HepG2 (cell line): ENCODE results near the gene ZNF581. TPM values are rescaled to one million over a fixed set of nuclear protein-coding genes. Genes with fewer than 3 reads are reported as not detected.

Experiments used
- ATF7-NPFF ChIP-seq: sonication (generic); formaldehyde crosslinking; IDR thresholded peaks from 2 replicates; pipeline ENCODE4 v1.8.1; 2023; ENCODE audit warnings: mild to moderate bottlenecking, low read depth, missing genetic modification reagents, moderate library complexity
- EED ChIP-seq: sonication (generic); formaldehyde crosslinking; IDR thresholded peaks from 2 replicates; pipeline ENCODE4 v1.5.0; 2020; ENCODE audit warnings: mild to moderate bottlenecking, missing genetic modification reagents
- IKZF4 ChIP-seq: sonication (generic); formaldehyde crosslinking; IDR thresholded peaks from 2 replicates; pipeline ENCODE4 v1.5.1; 2020; ENCODE audit warnings: borderline replicate concordance, mild to moderate bottlenecking, low read depth, missing genetic modification reagents; ENCODE audit errors: not compliant biosample characterization
- KDM2A ChIP-seq: sonication (generic); formaldehyde crosslinking; IDR thresholded peaks from 2 replicates; pipeline ENCODE4 v1.4.0; 2020; ENCODE audit warnings: low read depth, missing genetic modification reagents, borderline replicate concordance
- MIER3 ChIP-seq: IDR thresholded peaks from 2 replicates; pipeline ENCODE4 v1.6.1; 2016; ENCODE audit warnings: missing compliant biosample characterization, borderline replicate concordance
- RBM39 ChIP-seq: fragments of 200-400 bp; formaldehyde crosslinking; IDR thresholded peaks from one replicate; pipeline ENCODE4 v1.6.1; 2018; ENCODE audit warnings: antibody characterized with exemption, mild to moderate bottlenecking, low read depth, low read length; ENCODE audit not compliant: poor library complexity, severe bottlenecking
- RFX5 ChIP-seq: IDR thresholded peaks from 2 replicates; pipeline ENCODE4 v1.6.1; 2011; ENCODE audit warnings: low read depth, low read length, improper control_type of control experiment
- RFXAP ChIP-seq: sonication (generic); formaldehyde crosslinking; IDR thresholded peaks from 2 replicates; pipeline ENCODE4 v1.4.0; 2020; ENCODE audit warnings: missing genetic modification reagents, borderline replicate concordance
- SMARCE1 ChIP-seq: fragments of 450-650 bp; IDR thresholded peaks from 2 replicates; pipeline ENCODE4 v1.6.1; 2017; ENCODE audit warnings: borderline replicate concordance
- ZNF350 ChIP-seq: sonication (generic); formaldehyde crosslinking; IDR thresholded peaks from 2 replicates; pipeline ENCODE4 v1.4.0; 2020; ENCODE audit warnings: mild to moderate bottlenecking, low read depth, missing genetic modification reagents, borderline replicate concordance
- ZNF546 ChIP-seq: sonication (generic); formaldehyde crosslinking; conservative IDR thresholded peaks from 2 replicates; pipeline ENCODE4 v1.8.1; 2023; ENCODE audit warnings: mild to moderate bottlenecking, missing genetic modification reagents
- ZNF564 ChIP-seq: sonication (generic); formaldehyde crosslinking; IDR thresholded peaks from 2 replicates; pipeline ENCODE4 v1.8.1; 2023; ENCODE audit warnings: mild to moderate bottlenecking, missing genetic modification reagents
- ZSCAN5A ChIP-seq: sonication (generic); formaldehyde crosslinking; IDR thresholded peaks from 2 replicates; pipeline ENCODE4 v1.8.0; 2022; ENCODE audit warnings: mild to moderate bottlenecking, missing genetic modification reagents, borderline replicate concordance
- polyA plus RNA-seq, 8 experiments: library from polyadenylated mRNA; depleted of rRNA in 3 of 8; stranded (reverse) in 7 of 8; unstranded in 1 of 8; fragments of >200 nt; fragmentation: Illumina TruSeq in 4 of 8; extraction: Trizol in 4 of 8; gene quantifications; 2 replicates each; pipeline versions ENCODE4 v1.2.1 to v1.2.3, GENCODE V29; 2011 to 2016; ENCODE audit warnings: low read depth in 4 of 8, missing spikeins in 1 of 8, mixed read lengths in 1 of 8; ENCODE audit not compliant: insufficient read depth in 1 of 8
- total RNA-seq, 5 experiments: library from RNA; depleted of rRNA; stranded (reverse); fragments of >200 nt; fragmentation: Illumina TruSeq; extraction: Trizol; gene quantifications; 2 replicates each; pipeline ENCODE4 v1.2.3, GENCODE V29; 2016; ENCODE audit warnings: low read depth in 1 of 5
- TF ChIP-seq, protein P1 (sequence below), 2 experiments: fragments of 450-650 bp in 1 of 2; sonication (generic) in 1 of 2; formaldehyde crosslinking in 1 of 2; IDR thresholded peaks; 2 replicates each; pipeline versions ENCODE4 v1.6.1 to v1.8.0; 2016 to 2022; ENCODE audit warnings: antibody characterized with exemption in 1 of 2, mild to moderate bottlenecking in 1 of 2, missing genetic modification reagents in 1 of 2

ZNF581 gene
- total and polyA plus RNA-seq, 2 of the 13 experiments (the other 11 are each of a cell fraction or from before 2014, with no cell fraction given) = 19.6 to 49.5 TPM

- TF ChIP-seq ZSCAN5A (CRISPR knock-in tag) = no peak
- no peak for TF ChIP-seq IKZF4 (CRISPR knock-in tag)
- peak; percentile 36; the same call in 1 of the 2 replicates for TF ChIP-seq EED (CRISPR knock-in tag)
- TF ChIP-seq ZNF350 (CRISPR knock-in tag) = peak; percentile 21; the same call in 1 of the 2 replicates
- TF ChIP-seq ATF7-NPFF (CRISPR knock-in tag) = peak; percentile 28; the same call in 1 of the 2 replicates
- TF ChIP-seq MIER3 (CRISPR knock-in tag) = no peak
- no peak for TF ChIP-seq SMARCE1
- TF ChIP-seq ZNF564 (CRISPR knock-in tag) = peak; percentile 34; the same call in 1 of the 2 replicates
- TF ChIP-seq RFX5 = no peak; the same call in 1 of the 2 replicates
- 0 out of 2 replicates have a peak, but pooled peaks have one; percentile 49 for TF ChIP-seq KDM2A (CRISPR knock-in tag)
- peak; percentile 41 for TF ChIP-seq RBM39
- no peak for TF ChIP-seq ZNF546
- TF ChIP-seq, protein P1, sequence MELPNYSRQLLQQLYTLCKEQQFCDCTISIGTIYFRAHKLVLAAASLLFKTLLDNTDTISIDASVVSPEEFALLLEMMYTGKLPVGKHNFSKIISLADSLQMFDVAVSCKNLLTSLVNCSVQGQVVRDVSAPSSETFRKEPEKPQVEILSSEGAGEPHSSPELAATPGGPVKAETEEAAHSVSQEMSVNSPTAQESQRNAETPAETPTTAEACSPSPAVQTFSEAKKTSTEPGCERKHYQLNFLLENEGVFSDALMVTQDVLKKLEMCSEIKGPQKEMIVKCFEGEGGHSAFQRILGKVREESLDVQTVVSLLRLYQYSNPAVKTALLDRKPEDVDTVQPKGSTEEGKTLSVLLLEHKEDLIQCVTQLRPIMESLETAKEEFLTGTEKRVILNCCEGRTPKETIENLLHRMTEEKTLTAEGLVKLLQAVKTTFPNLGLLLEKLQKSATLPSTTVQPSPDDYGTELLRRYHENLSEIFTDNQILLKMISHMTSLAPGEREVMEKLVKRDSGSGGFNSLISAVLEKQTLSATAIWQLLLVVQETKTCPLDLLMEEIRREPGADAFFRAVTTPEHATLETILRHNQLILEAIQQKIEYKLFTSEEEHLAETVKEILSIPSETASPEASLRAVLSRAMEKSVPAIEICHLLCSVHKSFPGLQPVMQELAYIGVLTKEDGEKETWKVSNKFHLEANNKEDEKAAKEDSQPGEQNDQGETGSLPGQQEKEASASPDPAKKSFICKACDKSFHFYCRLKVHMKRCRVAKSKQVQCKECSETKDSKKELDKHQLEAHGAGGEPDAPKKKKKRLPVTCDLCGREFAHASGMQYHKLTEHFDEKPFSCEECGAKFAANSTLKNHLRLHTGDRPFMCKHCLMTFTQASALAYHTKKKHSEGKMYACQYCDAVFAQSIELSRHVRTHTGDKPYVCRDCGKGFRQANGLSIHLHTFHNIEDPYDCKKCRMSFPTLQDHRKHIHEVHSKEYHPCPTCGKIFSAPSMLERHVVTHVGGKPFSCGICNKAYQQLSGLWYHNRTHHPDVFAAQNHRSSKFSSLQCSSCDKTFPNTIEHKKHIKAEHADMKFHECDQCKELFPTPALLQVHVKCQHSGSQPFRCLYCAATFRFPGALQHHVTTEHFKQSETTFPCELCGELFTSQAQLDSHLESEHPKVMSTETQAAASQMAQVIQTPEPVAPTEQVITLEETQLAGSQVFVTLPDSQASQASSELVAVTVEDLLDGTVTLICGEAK (IDR thresholded peaks at IDR 0.05) = no peak
- TF ChIP-seq, protein P1 (CRISPR knock-in tag; IDR thresholded peaks at IDR 0.05) = 0 out of 2 replicates have a peak, but pooled peaks have one; percentile 33
- TF ChIP-seq RFXAP (CRISPR knock-in tag) = no peak
Observed at GRCh38 chr19:55624109-55625003, 19.1 kb upstream of the ZNF581 start, which contains the start of gene ZNF784 (continued).
